ENCODE data around the gene SAG.

DNA sequence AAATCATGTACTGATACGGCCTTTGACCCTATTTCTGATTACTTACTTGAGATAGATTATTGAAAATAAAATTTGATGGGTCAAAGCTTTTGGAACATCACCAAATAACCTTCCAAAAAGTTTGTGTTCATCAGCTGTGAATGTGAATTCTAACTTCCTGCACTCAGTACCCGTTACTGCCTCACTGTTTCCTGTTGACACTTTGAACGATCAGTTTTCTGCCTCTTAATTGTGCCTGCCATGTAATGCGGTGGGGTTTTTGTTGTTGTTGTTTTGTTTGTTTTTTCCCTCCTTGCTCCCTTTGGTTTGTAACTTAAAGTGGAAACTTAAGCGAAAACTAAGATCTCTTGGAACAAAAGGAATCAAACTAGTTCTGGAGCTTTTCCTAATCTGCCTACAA lies 37.2 kb upstream of the SAG start:
- TF ChIP-seq, protein P1, sequence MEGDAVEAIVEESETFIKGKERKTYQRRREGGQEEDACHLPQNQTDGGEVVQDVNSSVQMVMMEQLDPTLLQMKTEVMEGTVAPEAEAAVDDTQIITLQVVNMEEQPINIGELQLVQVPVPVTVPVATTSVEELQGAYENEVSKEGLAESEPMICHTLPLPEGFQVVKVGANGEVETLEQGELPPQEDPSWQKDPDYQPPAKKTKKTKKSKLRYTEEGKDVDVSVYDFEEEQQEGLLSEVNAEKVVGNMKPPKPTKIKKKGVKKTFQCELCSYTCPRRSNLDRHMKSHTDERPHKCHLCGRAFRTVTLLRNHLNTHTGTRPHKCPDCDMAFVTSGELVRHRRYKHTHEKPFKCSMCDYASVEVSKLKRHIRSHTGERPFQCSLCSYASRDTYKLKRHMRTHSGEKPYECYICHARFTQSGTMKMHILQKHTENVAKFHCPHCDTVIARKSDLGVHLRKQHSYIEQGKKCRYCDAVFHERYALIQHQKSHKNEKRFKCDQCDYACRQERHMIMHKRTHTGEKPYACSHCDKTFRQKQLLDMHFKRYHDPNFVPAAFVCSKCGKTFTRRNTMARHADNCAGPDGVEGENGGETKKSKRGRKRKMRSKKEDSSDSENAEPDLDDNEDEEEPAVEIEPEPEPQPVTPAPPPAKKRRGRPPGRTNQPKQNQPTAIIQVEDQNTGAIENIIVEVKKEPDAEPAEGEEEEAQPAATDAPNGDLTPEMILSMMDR (IDR thresholded peaks at IDR 0.05; ENCODE audit: low read length): no peak
- TF ChIP-seq EZH2 (optimal IDR thresholded peaks at IDR 0.05; ENCODE audit: low read depth, low read length): no peak
- TF ChIP-seq EZH2phosphoT487 (IDR thresholded peaks at IDR 0.05; ENCODE audit: low read length): no peak

Data from MM.1S (cell line).